Cardiac muscle cell (in vitro differentiated cells and primary cell): ENCODE measurements around the gene CSNK1E. TPM values are rescaled to one million over a fixed set of nuclear protein-coding genes. Genes with fewer than 3 reads are reported as not detected.

Experiments
- DNase-seq, 2 donors: peaks; one replicate each; pipeline versions ENCODE4 v3.0.0 to v3.0.0-alpha.2; 2010 to 2017; ENCODE audit warnings: low read depth in 1 of 2, low spot score in 1 of 2
- H3K27ac ChIP-seq: fragments of 200-600 bp; sonication (generic); 2 replicates; pipeline ENCODE4 v1.5.1; 2016
- H3K27me3 ChIP-seq: fragments of 200-600 bp; sonication (generic); 2 replicates; pipeline ENCODE4 v1.6.0; 2016; ENCODE audit warnings: control low read depth
- H3K36me3 ChIP-seq: fragments of 200-600 bp; sonication (generic); 2 replicates; pipeline ENCODE4 v1.5.1; 2016; ENCODE audit warnings: control low read depth
- H3K4me1 ChIP-seq: fragments of 200-600 bp; sonication (generic); 2 replicates; pipeline ENCODE4 v1.8.1; 2017; ENCODE audit warnings: low read depth, mild to moderate bottlenecking, mixed run types
- H3K4me3 ChIP-seq: fragments of 200-600 bp; sonication (generic); 2 replicates; pipeline ENCODE4 v1.5.1; 2016; ENCODE audit warnings: mild to moderate bottlenecking
- H3K9me3 ChIP-seq: fragments of 200-600 bp; sonication (generic); 2 replicates; pipeline ENCODE4 v1.5.1; 2017; ENCODE audit warnings: low read depth, mild to moderate bottlenecking, control low read depth
- polyA plus RNA-seq: library from polyadenylated mRNA; unstranded; fragments of >200 nt; fragmentation: Nextera tagmentation; extraction: Ambion mirVana; gene quantifications from 2 replicates; pipeline ENCODE4 v1.2.1, GENCODE V29; 2016
- total RNA-seq: library from RNA; depleted of rRNA; stranded (reverse); fragments of >200 nt; gene quantifications from 2 replicates; pipeline ENCODE4 v1.2.3, GENCODE V29; 2016
- TF ChIP-seq, protein P1 (sequence below): IDR thresholded peaks from 2 replicates; pipeline ENCODE4 v1.5.1; 2012; ENCODE audit warnings: low read depth, mild to moderate bottlenecking, low read length

Gene CSNK1E
- total and polyA plus RNA-seq, 2 experiments from 2014 or later, result 179 to 262 TPM

DNA sequence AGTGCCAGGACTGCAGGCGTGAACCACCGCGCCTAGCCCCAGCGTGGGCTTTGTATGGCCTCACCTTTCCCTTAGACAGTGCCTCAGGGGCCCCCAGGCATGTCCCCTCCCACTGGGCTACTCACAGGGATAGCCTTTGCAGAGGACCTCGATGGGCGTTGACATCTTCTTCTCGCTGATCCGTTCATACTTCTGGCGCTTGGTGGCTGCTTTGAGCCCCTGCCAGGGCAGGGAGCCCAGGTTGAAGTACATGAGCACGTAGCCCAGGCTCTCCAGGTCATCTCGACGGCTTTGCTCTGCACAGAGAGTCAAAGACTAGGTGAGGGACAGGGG is 17.5 kb downstream of the CSNK1E start:
- H3K36me3 ChIP-seq, result peaks cover 82% of the 10 kb centered on the region
- DNase-seq, result no peak
- H3K27me3 ChIP-seq, result no peaks in the 10 kb centered on the region
- no peaks in the 10 kb centered on the region for H3K9me3 ChIP-seq
- H3K4me1 ChIP-seq, result no peaks in the 10 kb centered on the region
- H3K27ac ChIP-seq, result peak overlapping the region; percentile 48
- TF ChIP-seq, protein P1, sequence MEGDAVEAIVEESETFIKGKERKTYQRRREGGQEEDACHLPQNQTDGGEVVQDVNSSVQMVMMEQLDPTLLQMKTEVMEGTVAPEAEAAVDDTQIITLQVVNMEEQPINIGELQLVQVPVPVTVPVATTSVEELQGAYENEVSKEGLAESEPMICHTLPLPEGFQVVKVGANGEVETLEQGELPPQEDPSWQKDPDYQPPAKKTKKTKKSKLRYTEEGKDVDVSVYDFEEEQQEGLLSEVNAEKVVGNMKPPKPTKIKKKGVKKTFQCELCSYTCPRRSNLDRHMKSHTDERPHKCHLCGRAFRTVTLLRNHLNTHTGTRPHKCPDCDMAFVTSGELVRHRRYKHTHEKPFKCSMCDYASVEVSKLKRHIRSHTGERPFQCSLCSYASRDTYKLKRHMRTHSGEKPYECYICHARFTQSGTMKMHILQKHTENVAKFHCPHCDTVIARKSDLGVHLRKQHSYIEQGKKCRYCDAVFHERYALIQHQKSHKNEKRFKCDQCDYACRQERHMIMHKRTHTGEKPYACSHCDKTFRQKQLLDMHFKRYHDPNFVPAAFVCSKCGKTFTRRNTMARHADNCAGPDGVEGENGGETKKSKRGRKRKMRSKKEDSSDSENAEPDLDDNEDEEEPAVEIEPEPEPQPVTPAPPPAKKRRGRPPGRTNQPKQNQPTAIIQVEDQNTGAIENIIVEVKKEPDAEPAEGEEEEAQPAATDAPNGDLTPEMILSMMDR, result no peak
- no peak overlapping the region for H3K4me3 ChIP-seq

DNA sequence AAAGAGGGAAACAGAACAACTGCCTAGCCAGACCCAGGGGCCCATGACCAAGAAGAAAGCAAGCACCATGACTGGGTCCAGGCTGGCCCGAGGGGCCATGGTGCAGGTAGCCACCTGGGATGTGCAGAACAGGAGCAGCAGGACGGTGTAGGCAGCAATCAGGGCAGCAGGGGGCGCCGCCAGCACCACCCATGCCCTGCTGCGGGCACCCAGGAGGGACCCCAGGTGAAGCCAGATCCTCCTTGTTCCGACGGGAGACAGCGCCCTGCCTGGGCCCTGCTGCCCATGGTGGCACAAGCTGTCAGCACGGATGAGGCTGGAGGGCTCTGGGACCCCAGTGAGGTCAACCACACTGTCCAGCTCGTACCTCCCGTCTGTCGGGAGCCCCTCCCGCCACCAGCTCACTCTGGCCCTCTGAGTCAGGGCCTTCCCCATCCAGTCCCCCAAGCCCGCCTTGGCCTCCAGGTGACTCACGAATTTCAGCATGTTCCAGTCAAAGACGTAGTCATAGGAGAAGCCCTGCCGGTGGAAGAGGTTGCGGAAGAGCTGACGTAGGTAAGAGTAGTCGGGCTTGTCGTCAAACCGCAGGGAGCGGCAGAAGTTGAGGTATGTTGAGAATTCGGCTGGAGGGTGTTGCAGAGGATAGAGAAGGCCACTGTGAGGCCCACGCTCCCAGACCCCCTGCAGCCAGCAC is 18.8 kb downstream of the CSNK1E start:
- H3K36me3 ChIP-seq, result peaks cover 87% of the 10 kb centered on the region
- TF ChIP-seq, protein P1, result peak; percentile 46
- DNase-seq, result peak in 1 of 2 donors; percentile 97
- no peak overlapping the region for H3K27ac ChIP-seq
- H3K4me3 ChIP-seq, result no peak overlapping the region
- H3K4me1 ChIP-seq, result no peaks in the 10 kb centered on the region
- no peaks in the 10 kb centered on the region for H3K9me3 ChIP-seq
- H3K27me3 ChIP-seq, result no peaks in the 10 kb centered on the region

DNA sequence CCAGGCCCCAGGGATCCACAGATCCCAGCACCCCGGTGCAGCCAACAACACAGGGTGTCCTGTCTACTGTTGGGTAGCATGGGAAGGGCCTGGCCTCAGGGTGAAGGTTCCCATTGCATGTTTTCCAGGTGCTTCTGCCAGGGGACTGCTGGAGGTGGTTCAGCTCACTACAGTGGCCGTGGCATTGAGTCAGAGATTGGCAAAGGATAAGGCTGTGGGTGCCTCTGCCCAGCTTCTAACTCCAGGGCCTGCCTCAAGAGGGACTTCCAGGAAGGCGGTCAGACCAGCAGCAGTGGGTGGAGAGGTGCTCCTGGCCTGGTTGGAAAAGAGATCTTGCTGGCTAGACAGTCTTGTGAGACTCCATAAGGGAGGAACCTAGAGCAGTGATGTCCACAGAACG is 20.9 kb downstream of the CSNK1E start:
- no peaks in the 10 kb centered on the region for H3K9me3 ChIP-seq
- H3K36me3 ChIP-seq, result peaks cover 83% of the 10 kb centered on the region
- H3K27me3 ChIP-seq, result no peaks in the 10 kb centered on the region
- H3K4me1 ChIP-seq, result no peaks in the 10 kb centered on the region
- DNase-seq, result no peak
- no peak overlapping the region for H3K4me3 ChIP-seq
- no peak overlapping the region for H3K27ac ChIP-seq
- TF ChIP-seq, protein P1, result no peak

DNA sequence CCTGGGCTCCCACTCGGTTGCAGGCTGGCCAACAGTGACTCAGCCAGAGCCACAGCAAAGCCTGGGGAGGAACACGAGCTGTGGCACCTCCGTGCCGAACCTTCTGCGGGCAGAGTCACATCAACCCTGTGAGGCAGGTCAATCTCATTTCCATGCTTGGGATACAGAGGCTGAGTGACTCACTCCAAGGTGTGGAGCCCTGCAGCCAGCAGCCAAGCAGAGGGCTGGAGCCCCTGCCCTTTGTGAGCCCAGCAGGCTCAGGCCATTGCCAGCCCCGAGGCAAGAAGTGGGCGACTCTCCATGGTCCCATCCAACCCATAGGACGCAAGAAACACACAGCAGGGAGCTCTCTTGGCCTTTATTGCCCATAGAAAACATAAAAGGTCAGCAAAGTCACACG is 21.4 kb downstream of the CSNK1E start:
- Histone ChIP-seq H3K36me3 (peaks cover 78% of the 10 kb centered on the region), H3K4me1 (no peaks in the 10 kb centered on the region), H3K4me3 (no peak overlapping the region)

DNA sequence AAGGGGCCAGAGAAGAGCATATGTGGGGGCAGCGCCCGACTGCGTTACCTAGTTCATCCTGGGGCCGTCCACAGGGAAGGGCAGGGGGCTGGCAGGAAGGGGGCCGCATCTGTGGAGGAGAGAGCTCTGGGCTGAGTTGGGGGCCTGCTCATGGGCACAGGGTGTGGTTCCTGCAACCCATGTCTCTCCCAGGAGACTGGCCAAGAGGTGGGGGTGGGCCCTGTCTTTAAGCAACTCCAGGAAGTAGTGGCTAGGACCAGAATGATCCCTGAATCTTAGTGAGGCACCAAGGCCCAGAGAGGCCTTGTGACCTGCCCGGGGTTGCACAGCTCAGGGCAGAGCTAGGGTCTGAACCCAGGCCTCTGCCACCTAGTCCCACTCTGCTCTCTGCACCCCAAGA is 21.9 kb downstream of the CSNK1E start:
- TF ChIP-seq, protein P1, result no peak
- Histone ChIP-seq H3K27me3 (no peaks in the 10 kb centered on the region), H3K36me3 (peaks cover 74% of the 10 kb centered on the region), H3K4me3 (no peak overlapping the region), H3K4me1 (no peaks in the 10 kb centered on the region), H3K27ac (no peak overlapping the region), H3K9me3 (no peaks in the 10 kb centered on the region)
- no peak for DNase-seq

More for the DNA sequence above, 21.4 kb downstream of the CSNK1E start:
- TF ChIP-seq, protein P1, result no peak
- no peaks in the 10 kb centered on the region for H3K27me3 ChIP-seq
- DNase-seq, result no peak
- H3K9me3 ChIP-seq, result no peaks in the 10 kb centered on the region
- no peak overlapping the region for H3K27ac ChIP-seq

DNA sequence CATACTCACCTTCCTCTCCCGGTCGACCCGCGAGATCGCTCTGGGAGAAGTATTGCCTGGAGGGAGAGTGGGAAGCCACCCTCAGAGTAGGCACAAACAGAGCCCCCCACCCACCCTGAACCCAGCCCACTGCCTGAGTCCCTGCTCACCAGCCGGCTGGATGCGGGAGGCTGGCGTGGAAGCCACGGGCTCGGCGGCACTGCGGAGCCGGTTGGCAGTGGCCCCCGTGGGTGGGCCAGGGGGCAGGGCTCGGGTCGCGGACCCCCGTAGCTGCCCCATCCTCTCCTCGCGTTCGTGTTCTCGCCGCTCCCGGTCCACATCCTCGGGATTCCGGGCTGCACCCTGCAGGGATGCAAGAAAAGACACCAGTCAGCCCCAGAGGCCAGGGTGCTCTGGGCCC is 23.0 kb downstream of the CSNK1E start:
- TF ChIP-seq, protein P1, result no peak

More for the DNA sequence above, 23.0 kb downstream of the CSNK1E start:
- Histone ChIP-seq H3K36me3 (peaks cover 63% of the 10 kb centered on the region), H3K9me3 (no peaks in the 10 kb centered on the region), H3K27me3 (no peaks in the 10 kb centered on the region), H3K27ac (peak overlapping the region; percentile 39), H3K4me3 (no peak overlapping the region), H3K4me1 (peaks cover 5% of the 10 kb centered on the region)
- no peak for DNase-seq
